NCI-H2196 treated with DMSO at 0.1 percent for 48 hours (cell line): ENCODE measurements around the gene CPNE4.

Source experiments
- DNase-seq: peaks from one replicate; lab custom pipeline; 2025; ENCODE audit not compliant: unreplicated experiment; lab: John Stamatoyannopoulos, UW

CPNE4 gene

GRCh38 chr3:131803113-131803512 lies 231.7 kb downstream of the CPNE4 start:
- DNase-seq = no peak

GRCh38 chr3:131802029-131802428 lies 232.8 kb downstream of the CPNE4 start:
- DNase-seq = no peak

GRCh38 chr3:131801566-131801965 lies 233.2 kb downstream of the CPNE4 start:
- no peak for DNase-seq

- DNase-seq = no peak
Observed at GRCh38 chr3:131797776-131798175, 237.0 kb downstream of the CPNE4 start.

GRCh38 chr3:131796558-131797198 lies 238.1 kb downstream of the CPNE4 start:
- no peak for DNase-seq

GRCh38 chr3:131796111-131796510 lies 238.7 kb downstream of the CPNE4 start:
- DNase-seq = no peak

GRCh38 chr3:131795390-131796090 lies 239.3 kb downstream of the CPNE4 start:
- DNase-seq = peak; percentile 40

GRCh38 chr3:131794766-131795388 lies 239.9 kb downstream of the CPNE4 start:
- DNase-seq = peak; percentile 44

GRCh38 chr3:131793870-131794269 lies 240.9 kb downstream of the CPNE4 start:
- no peak for DNase-seq

- no peak for DNase-seq
Observed at GRCh38 chr3:131789188-131789587, 245.6 kb downstream of the CPNE4 start.

GRCh38 chr3:131786386-131786785 lies 248.4 kb downstream of the CPNE4 start:
- DNase-seq = no peak

- DNase-seq = no peak
Observed at GRCh38 chr3:131782751-131783150, 252.1 kb downstream of the CPNE4 start.

GRCh38 chr3:131778526-131778925 lies 256.3 kb downstream of the CPNE4 start:
- DNase-seq = no peak

GRCh38 chr3:131775650-131776049 lies 259.2 kb downstream of the CPNE4 start:
- DNase-seq = no peak

- no peak for DNase-seq
Observed at GRCh38 chr3:131772269-131773026, 262.4 kb downstream of the CPNE4 start.

- no peak for DNase-seq
Observed at GRCh38 chr3:131762981-131763564, 271.7 kb downstream of the CPNE4 start.

GRCh38 chr3:131756405-131756804 lies 278.4 kb downstream of the CPNE4 start:
- no peak for DNase-seq

GRCh38 chr3:131755380-131755779 lies 279.4 kb downstream of the CPNE4 start:
- no peak for DNase-seq

GRCh38 chr3:131750256-131750655 lies 284.6 kb downstream of the CPNE4 start:
- no peak for DNase-seq

- DNase-seq = no peak
Observed at GRCh38 chr3:131749826-131750225, 285.0 kb downstream of the CPNE4 start.

- no peak for DNase-seq
Observed at GRCh38 chr3:131747466-131747865, 287.3 kb downstream of the CPNE4 start.
